Choroid plexus epithelial cell (primary cell): ENCODE measurements around the gene NCLN.

ENCODE experiments used
- DNase-seq: peaks from one replicate; pipeline ENCODE4 v3.0.0-alpha.2; 2010; ENCODE audit warnings: low read depth
- H3K4me3 ChIP-seq: 2 replicates; pipeline ENCODE4 v1.5.1; 2011; ENCODE audit warnings: low read depth, mild to moderate bottlenecking, control low read depth, low read length, moderate library complexity
- TF ChIP-seq, protein P1 (sequence below): conservative IDR thresholded peaks from 2 replicates; pipeline ENCODE4 v1.5.1; 2011; ENCODE audit warnings: low read depth, mild to moderate bottlenecking, control low read depth, inconsistent platforms, low read length, moderate library complexity

Gene NCLN

GRCh38 chr19:3243819-3244700 is 58.3 kb downstream of the NCLN start:
- TF ChIP-seq, protein P1, sequence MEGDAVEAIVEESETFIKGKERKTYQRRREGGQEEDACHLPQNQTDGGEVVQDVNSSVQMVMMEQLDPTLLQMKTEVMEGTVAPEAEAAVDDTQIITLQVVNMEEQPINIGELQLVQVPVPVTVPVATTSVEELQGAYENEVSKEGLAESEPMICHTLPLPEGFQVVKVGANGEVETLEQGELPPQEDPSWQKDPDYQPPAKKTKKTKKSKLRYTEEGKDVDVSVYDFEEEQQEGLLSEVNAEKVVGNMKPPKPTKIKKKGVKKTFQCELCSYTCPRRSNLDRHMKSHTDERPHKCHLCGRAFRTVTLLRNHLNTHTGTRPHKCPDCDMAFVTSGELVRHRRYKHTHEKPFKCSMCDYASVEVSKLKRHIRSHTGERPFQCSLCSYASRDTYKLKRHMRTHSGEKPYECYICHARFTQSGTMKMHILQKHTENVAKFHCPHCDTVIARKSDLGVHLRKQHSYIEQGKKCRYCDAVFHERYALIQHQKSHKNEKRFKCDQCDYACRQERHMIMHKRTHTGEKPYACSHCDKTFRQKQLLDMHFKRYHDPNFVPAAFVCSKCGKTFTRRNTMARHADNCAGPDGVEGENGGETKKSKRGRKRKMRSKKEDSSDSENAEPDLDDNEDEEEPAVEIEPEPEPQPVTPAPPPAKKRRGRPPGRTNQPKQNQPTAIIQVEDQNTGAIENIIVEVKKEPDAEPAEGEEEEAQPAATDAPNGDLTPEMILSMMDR, result no peak
- DNase-seq, result peak; percentile 53
- H3K4me3 ChIP-seq, result no peak overlapping the region

- H3K4me3 ChIP-seq, result no peak overlapping the region
- no peak for DNase-seq
- TF ChIP-seq, protein P1, result no peak
These were observed 59.3 kb downstream of the NCLN start for GRCh38 chr19:3245050-3245449.

- TF ChIP-seq, protein P1, result no peak
- H3K4me3 ChIP-seq, result no peak overlapping the region
- DNase-seq, result no peak
These were observed 63.1 kb downstream of the NCLN start for GRCh38 chr19:3248728-3249326.

DNA sequence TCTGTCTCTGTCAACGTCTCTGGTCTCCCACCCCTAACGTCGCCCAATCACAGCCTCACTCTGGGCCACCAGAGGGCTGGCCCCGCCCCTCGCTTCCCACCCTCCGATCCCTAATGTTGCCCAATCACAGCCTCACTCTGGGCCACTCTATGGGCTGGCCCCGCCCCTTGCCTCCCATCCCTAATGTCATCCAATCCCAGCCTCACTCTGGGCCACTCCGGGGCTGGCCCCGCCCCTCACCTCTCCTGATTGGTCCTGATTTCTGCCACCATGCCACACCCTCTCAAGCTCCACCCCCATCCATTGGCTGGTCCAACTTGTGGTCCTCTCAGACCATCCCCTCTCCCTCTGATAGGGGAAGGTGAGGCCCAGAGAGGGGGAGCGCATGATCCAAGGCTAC is 63.7 kb downstream of the NCLN start:
- no peak for DNase-seq
- TF ChIP-seq, protein P1, result no peak
- H3K4me3 ChIP-seq, result no peak overlapping the region

DNA sequence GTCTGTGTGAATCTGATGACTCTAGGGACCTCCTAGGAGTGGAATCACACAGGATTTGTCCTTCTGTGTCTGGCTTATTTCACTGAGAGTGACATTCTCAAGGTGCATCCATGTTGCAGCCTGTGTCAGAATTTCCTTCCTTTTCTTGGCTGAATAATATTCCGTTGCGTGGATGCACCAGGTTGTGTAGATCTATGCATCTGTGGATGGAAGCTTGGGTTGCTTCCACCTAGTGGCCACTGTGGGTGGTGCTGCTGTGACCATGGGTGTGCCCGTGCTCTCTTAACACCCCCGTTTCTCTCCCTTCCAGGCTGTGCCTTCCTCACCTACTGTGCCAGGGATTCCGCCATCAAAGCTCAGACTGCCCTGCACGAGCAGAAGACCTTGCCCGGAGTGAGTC is 64.9 kb downstream of the NCLN start:
- peak; percentile 22 for DNase-seq

GRCh38 chr19:3251229-3251628 is 65.5 kb downstream of the NCLN start:
- TF ChIP-seq, protein P1, result no peak
- DNase-seq, result no peak
- H3K4me3 ChIP-seq, result no peak overlapping the region

More for the DNA sequence above, 64.9 kb downstream of the NCLN start:
- TF ChIP-seq, protein P1, result peak; percentile 62
- H3K4me3 ChIP-seq, result no peak overlapping the region

DNA sequence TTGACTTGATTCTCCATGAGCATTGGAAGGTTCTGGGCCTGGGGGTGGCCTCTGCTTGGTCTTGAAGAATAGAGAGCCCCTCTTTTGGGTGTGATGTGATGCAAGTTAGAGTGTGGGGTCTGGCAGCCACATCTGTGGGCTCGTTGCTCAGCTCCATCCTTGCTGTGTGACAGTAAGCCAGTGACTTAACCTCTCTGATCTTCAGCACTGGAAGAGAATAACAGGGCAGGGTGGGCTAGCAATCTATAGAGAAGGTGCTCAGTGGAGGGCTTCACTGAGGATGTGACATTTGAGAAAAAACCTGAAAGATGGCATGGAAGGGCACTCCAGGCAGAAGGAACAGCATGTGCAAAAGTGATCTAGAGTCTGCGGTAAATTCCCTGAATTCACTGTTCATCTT is 66.9 kb downstream of the NCLN start:
- DNase-seq, result no peak
- TF ChIP-seq, protein P1, result no peak
- no peak overlapping the region for H3K4me3 ChIP-seq
